GM10266 (cell line): ENCODE data around the gene ETS1.

Experiments
- DNase-seq: peaks from one replicate; pipeline ENCODE4 v3.0.0; 2012; ENCODE audit errors: extremely low spot score
- CTCF ChIP-seq: IDR thresholded peaks from 2 replicates; pipeline ENCODE4 v1.5.1; 2012; ENCODE audit warnings: mild to moderate bottlenecking, low read depth; ENCODE audit not compliant: control insufficient read depth, insufficient read depth; ENCODE audit errors: missing control alignments

ETS1 gene

DNA sequence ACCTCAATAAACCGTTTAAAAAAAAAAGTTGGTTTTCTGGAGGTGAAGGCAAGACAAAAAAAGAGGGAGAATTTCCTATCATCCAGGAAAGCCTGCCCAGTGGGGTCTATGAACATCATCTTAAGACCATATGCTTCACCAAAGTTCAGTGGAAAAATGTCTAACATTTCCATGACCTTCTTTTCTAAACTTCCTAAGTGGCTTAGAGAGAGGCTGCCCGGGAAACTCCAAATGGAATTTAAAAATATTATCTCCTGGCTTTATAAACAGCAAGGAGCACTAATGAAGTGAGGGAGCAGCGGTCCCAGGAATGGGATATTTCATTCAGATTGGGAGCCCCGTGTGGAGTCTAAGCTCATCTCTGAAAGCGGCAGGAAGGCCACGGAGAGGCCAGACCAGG, 46.9 kb downstream of the ETS1 start:
- DNase-seq = no peak
- no peak for TF ChIP-seq CTCF

- no peak for DNase-seq
- TF ChIP-seq CTCF = no peak
These were observed 50.9 kb downstream of the ETS1 start for GRCh38 chr11:128536506-128536905.

DNA sequence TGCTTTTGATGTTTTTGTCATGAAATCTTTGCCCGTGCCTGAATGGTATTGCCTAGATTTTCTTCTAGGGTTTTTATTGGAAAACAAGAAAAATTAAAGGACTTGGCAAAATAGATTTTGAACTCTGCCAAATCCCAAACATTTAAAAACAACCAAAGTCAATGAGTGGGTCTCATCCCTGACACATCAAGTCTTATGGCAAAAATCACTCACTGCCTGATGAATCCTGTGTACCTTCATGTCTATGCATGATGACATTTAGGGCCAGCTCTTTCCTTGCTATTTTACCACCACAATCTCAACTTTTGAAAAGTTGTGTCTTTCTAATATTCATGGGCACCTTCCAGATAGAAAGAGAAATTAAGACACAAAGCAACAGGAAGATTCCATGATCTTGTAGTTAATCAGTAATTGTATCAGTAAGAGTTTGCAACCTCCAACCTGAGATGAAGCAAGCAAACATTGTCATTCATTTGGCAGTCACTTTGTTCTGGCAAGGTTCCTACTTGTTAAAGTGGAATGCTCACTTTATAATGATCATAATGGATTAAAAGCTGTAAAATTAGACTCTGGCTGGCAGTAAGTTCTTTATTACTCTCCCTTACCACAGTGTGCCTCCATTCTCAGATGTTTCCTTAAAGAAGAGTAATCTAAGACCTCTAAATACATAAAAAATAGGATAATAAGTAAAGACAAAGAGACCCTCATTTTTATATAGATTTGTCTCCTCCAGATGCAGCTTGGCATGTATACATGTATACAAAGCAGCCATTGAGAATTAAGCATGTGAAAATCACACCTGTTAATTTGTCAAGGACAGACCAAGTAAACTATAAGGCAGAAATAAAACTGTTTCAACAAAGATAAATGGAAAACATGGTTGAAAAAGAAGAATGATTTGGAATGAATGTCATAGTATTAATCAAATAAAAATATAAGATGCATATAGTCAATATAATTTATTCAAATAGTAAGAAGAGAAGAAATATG, 51.6 kb downstream of the ETS1 start:
- DNase-seq = no peak
- TF ChIP-seq CTCF = no peak

DNA sequence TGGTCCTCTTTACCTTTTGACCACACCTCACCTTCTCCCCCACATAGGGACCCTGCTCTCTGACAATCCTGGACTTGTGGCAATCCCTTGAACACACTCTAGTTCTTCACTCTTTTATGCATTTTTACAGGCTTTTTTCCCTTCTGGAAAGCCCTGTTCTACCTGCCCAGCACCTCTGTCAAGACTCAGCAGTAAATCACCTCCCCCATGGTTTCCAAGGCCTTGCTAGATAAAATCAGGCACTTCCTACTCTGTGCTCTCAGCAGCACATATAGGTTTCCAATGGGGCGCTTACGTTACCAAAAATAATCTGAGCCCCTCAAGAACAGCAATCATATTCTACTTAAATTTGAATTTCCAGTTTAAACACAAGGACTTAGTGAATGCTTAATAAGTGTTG, 53.9 kb downstream of the ETS1 start:
- no peak for DNase-seq
- TF ChIP-seq CTCF = no peak

DNA sequence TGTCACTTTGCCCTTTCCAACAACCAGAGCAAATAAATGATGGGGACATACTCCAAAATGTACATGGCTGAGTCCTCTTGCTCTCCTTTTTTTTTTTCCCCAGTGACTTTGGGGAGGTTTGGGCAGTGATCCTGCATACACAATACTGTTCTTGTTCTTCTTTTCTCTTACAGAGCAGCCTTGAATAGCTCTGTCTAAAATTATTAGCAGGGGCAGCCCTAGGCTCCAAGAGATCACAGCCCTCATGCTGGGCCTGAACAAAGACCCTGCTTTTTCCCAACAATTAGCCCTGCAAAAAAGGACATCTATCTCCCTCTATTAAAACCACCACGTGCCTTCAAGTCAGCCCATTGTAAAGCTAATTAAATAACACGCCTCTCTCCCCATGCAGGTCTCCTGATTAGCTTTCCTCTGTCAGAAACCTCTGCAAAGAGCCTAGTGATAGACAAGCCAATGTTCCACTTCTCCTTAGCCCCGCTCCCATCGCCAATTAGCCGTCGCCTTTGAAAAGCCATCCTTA, 54.7 kb downstream of the ETS1 start:
- no peak for DNase-seq
- no peak for TF ChIP-seq CTCF

GRCh38 chr11:128532016-128532571, 55.3 kb downstream of the ETS1 start:
- DNase-seq = no peak
- no peak for TF ChIP-seq CTCF

- no peak for DNase-seq
- no peak for TF ChIP-seq CTCF
These were observed 55.8 kb downstream of the ETS1 start for GRCh38 chr11:128531588-128531987.
